A673 (cell line): ENCODE measurements around the gene ADCY6. TPM values are rescaled to one million over a fixed set of nuclear protein-coding genes. Genes with fewer than 3 reads are reported as not detected.

ENCODE experiments used
- BruUV-seq: library from RNA; stranded (reverse); fragments of 400-500 nt; replicated peaks from 2 replicates; lab custom pipeline; 2021; lab: Mats Ljungman, UMichigan
- CTCF ChIA-PET: fragments of 300-600 bp; sonication (Branson Sonifier 250); formaldehyde crosslinking; loops from one replicate; lab custom pipeline; 2022; ENCODE audit warnings: antibody characterized with exemption; lab: Charles Lee
- POLR2A ChIA-PET: fragments of 300-600 bp; sonication (Branson Sonifier 250); formaldehyde crosslinking; loops from one replicate; lab custom pipeline; 2022; ENCODE audit warnings: antibody characterized with exemption; ENCODE audit not compliant: low non-redundant PET; lab: Charles Lee
- DNase-seq: peaks from one replicate; pipeline ENCODE4 v3.0.0-alpha.2; 2015; ENCODE audit warnings: low spot score
- H3K27ac ChIP-seq: fragments of 200-600 bp; sonication (generic); 2 replicates; pipeline ENCODE4 v1.5.1; 2016; ENCODE audit warnings: mixed run types, low read depth, mild to moderate bottlenecking, mixed read lengths, antibody characterized with exemption, low read length; ENCODE audit not compliant: poor library complexity, severe bottlenecking
- H3K27me3 ChIP-seq: fragments of 200-600 bp; sonication (generic); replicated peaks from 2 replicates; pipeline ENCODE4 v1.6.1; 2017; ENCODE audit warnings: mixed run types, low read depth, mild to moderate bottlenecking, mixed read lengths, antibody characterized with exemption, low read length; ENCODE audit not compliant: insufficient read depth, poor library complexity
- H3K36me3 ChIP-seq: fragments of 200-600 bp; sonication (generic); 2 replicates; pipeline ENCODE4 v1.6.1; 2016; ENCODE audit warnings: mixed run types, mild to moderate bottlenecking, mixed read lengths, antibody characterized with exemption, low read length; ENCODE audit not compliant: insufficient read depth, poor library complexity, severe bottlenecking
- H3K4me1 ChIP-seq: fragments of 200-600 bp; sonication (generic); 2 replicates; pipeline ENCODE4 v1.6.1; 2017; ENCODE audit warnings: mixed run types, mild to moderate bottlenecking, mixed read lengths, antibody characterized with exemption, low read length; ENCODE audit not compliant: insufficient read depth, poor library complexity, severe bottlenecking
- H3K4me3 ChIP-seq: fragments of 200-600 bp; sonication (generic); 2 replicates; pipeline ENCODE4 v1.5.1; 2016; ENCODE audit warnings: low read depth, mixed run types, mild to moderate bottlenecking, mixed read lengths, low read length; ENCODE audit not compliant: poor library complexity, severe bottlenecking
- H3K9me3 ChIP-seq: fragments of 200-600 bp; sonication (generic); 2 replicates; pipeline ENCODE4 v1.6.1; 2016; ENCODE audit warnings: mixed run types, low read depth, mild to moderate bottlenecking, mixed read lengths, antibody characterized with exemption, low read length; ENCODE audit not compliant: poor library complexity, severe bottlenecking
- CTCF ChIP-seq: fragments of 300-800, 200-600 bp; sonication (generic); conservative IDR thresholded peaks from 2 replicates; pipeline ENCODE4 v1.5.1; 2017; ENCODE audit warnings: low read depth, mild to moderate bottlenecking, antibody characterized with exemption, low read length, moderate library complexity, mixed read lengths
- EZH2 ChIP-seq: fragments of 200-600 bp; sonication (generic); IDR thresholded peaks from 2 replicates; pipeline ENCODE4 v1.6.1; 2017; ENCODE audit warnings: borderline replicate concordance, low read depth, mild to moderate bottlenecking, mixed read lengths, antibody characterized with exemption, low read length; ENCODE audit not compliant: poor library complexity, severe bottlenecking
- intact Hi-C: fragments of 100-400 bp; cut with micrococcal nuclease; formaldehyde crosslinking; loops from one replicate; pipeline ENCODE4 v1.10.0; 2022; ENCODE audit not compliant: unreplicated experiment
- total RNA-seq: library from RNA; stranded (reverse); gene quantifications from 2 replicates; pipeline ENCODE4 v1.2.3, GENCODE V29; 2021

The ADCY6 gene
- total RNA-seq, 1 experiment from 2014 or later: 6.8 TPM

GRCh38 chr12:48770756-48771155 is 18.1 kb downstream of the ADCY6 start:
- H3K4me1 ChIP-seq: no peaks in the 10 kb centered on the region
- no peak overlapping the region for H3K27ac ChIP-seq
- no peaks in the 10 kb centered on the region for H3K27me3 ChIP-seq
- no peak for DNase-seq
- ChIA-PET CTCF (no interaction called here), POLR2A (no interaction called here)
- TF ChIP-seq CTCF: no peak
- no peak for TF ChIP-seq EZH2
- H3K36me3 ChIP-seq: no peaks in the 10 kb centered on the region
- no peaks in the 10 kb centered on the region for H3K9me3 ChIP-seq
- intact Hi-C loops: no loop called here
- H3K4me3 ChIP-seq: no peak overlapping the region
- no TSS peak for BruUV-seq

GRCh38 chr12:48768736-48769135 is 20.2 kb downstream of the ADCY6 start:
- POLR2A ChIA-PET: interaction anchor here (0.7 kb wide), 1 partner anchor 418 kb away, joined by 4 read pairs; no protein-coding TSS in a partner anchor
- H3K9me3 ChIP-seq: no peaks in the 10 kb centered on the region
- no TSS peak for BruUV-seq
- H3K4me3 ChIP-seq: no peak overlapping the region
- TF ChIP-seq EZH2 (no peak), CTCF (no peak)
- intact Hi-C loops: no loop called here
- H3K4me1 ChIP-seq: no peaks in the 10 kb centered on the region
- no peak overlapping the region for H3K27ac ChIP-seq
- DNase-seq: no peak
- H3K36me3 ChIP-seq: no peaks in the 10 kb centered on the region
- H3K27me3 ChIP-seq: no peaks in the 10 kb centered on the region
- CTCF ChIA-PET: no interaction called here

- no peaks in the 10 kb centered on the region for H3K27me3 ChIP-seq
- H3K4me3 ChIP-seq: no peak overlapping the region
- no peaks in the 10 kb centered on the region for H3K4me1 ChIP-seq
- H3K36me3 ChIP-seq: no peaks in the 10 kb centered on the region
- ChIA-PET POLR2A (no interaction called here), CTCF (no interaction called here)
- no TSS peak for BruUV-seq
- intact Hi-C loops: no loop called here
- TF ChIP-seq CTCF: no peak
- TF ChIP-seq EZH2: no peak
- H3K27ac ChIP-seq: no peak overlapping the region
- DNase-seq: no peak
- H3K9me3 ChIP-seq: no peaks in the 10 kb centered on the region
These were observed 20.7 kb downstream of the ADCY6 start for GRCh38 chr12:48768147-48768546.
